ENCODE results near the gene SORT1. TPM values are rescaled to one million over a fixed set of nuclear protein-coding genes. Genes with fewer than 3 reads are reported as not detected.

SORT1 gene
- total RNA-seq, 6 experiments from 2014 or later = 51.6 to 78.4 (median 58.5) TPM

DNA sequence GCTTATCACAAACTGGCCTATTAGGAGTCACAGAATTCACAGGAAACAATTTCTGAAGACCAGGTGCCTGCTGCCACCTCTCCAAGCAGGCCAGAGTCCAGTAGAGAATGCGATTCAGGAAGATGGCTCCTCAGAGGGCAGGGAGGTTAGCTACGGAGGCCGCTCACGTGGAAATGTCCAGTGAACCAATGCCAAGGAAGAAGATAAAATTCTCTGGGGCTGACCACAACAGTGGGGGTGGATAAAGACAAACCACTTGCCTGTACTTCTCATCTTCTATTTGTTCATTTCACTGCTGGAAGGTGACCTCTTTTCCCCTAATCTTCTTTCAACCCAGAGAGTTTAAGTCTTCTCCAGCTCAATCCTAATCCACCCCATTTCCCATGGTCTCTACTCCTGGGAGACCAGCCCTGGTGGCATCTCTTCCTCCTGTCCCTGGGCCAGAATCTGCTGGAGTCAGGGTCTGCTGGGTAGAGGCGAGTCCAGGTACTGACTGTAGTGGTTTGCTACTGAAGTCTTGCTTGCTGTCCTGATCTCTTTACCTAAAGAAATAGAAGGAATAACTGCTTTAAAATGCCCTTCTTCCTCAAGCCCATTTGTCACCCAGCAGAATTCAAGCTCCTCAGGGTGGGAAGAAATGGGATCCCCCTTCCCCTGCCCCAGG, 118.0 kb downstream of the SORT1 start:
- H3K36me3 Mint-ChIP-seq (ENCODE audit: low read depth) = peaks cover 10% of the 10 kb centered on the region; the same call in 1 of the 2 replicates
- H3K4me1 Mint-ChIP-seq (ENCODE audit: low read depth) = peaks cover 53% of the 10 kb centered on the region
- TF ChIP-seq, protein P1, sequence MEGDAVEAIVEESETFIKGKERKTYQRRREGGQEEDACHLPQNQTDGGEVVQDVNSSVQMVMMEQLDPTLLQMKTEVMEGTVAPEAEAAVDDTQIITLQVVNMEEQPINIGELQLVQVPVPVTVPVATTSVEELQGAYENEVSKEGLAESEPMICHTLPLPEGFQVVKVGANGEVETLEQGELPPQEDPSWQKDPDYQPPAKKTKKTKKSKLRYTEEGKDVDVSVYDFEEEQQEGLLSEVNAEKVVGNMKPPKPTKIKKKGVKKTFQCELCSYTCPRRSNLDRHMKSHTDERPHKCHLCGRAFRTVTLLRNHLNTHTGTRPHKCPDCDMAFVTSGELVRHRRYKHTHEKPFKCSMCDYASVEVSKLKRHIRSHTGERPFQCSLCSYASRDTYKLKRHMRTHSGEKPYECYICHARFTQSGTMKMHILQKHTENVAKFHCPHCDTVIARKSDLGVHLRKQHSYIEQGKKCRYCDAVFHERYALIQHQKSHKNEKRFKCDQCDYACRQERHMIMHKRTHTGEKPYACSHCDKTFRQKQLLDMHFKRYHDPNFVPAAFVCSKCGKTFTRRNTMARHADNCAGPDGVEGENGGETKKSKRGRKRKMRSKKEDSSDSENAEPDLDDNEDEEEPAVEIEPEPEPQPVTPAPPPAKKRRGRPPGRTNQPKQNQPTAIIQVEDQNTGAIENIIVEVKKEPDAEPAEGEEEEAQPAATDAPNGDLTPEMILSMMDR (IDR thresholded peaks at IDR 0.05) = no peak
- H3K9me3 Mint-ChIP-seq = no peaks in the 10 kb centered on the region
- H3K27ac Mint-ChIP-seq = peak overlapping the region; percentile 57; the same call in 1 of the 2 replicates
- no peak overlapping the region for H3K4me3 Mint-ChIP-seq
- peaks cover 6% of the 10 kb centered on the region for H3K27me3 Mint-ChIP-seq (ENCODE audit: insufficient read depth)
- no peak for DNase-seq

DNA sequence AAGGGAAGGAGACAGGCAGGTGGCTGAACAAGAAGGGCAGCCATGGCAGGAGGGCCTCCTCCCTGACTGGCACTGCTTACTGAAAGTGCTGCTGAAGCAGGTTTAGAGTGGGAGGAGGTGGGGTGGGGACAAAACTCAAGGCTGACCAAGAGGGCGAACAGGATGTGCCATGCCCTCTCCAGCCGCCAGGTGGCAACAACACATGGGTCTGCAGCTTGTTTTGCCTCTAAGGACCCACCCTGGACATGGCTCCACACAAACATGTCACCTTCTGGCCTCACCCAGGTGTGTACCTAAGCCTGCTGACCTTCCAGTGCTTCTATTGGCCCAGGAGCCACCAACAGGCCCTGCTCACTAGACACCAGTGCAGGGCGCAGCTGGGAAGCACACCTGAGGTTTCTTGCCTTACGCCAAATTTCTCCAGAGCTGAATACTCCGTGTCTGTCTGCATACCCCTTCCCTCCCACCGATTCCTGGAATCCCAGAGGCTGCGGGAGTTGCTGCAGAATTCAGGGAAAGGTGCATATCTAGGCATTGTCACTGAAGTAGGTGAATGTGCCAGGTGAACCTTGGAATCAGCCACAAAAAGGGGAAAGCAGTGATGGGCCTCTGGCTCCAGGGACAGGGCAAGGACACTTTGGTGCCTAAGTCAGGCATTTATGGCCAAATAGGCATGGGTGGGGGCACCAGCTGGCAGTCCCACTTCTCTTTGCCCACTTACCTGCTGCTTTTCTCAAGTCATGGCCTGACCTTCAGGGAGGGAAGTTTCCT, 120.1 kb downstream of the SORT1 start:
- H3K9me3 Mint-ChIP-seq = no peaks in the 10 kb centered on the region
- TF ChIP-seq, protein P1 (IDR thresholded peaks at IDR 0.05) = peak; percentile 97
- DNase-seq = peak; percentile 45
- H3K4me3 Mint-ChIP-seq = no peak overlapping the region
- H3K36me3 Mint-ChIP-seq (ENCODE audit: low read depth) = peaks cover 10% of the 10 kb centered on the region; the same call in 1 of the 2 replicates
- peak overlapping the region; percentile 71 for H3K27ac Mint-ChIP-seq
- H3K4me1 Mint-ChIP-seq (ENCODE audit: low read depth) = peaks cover 53% of the 10 kb centered on the region
- H3K27me3 Mint-ChIP-seq (ENCODE audit: insufficient read depth) = peaks cover 5% of the 10 kb centered on the region; the same call in 1 of the 2 replicates

DNA sequence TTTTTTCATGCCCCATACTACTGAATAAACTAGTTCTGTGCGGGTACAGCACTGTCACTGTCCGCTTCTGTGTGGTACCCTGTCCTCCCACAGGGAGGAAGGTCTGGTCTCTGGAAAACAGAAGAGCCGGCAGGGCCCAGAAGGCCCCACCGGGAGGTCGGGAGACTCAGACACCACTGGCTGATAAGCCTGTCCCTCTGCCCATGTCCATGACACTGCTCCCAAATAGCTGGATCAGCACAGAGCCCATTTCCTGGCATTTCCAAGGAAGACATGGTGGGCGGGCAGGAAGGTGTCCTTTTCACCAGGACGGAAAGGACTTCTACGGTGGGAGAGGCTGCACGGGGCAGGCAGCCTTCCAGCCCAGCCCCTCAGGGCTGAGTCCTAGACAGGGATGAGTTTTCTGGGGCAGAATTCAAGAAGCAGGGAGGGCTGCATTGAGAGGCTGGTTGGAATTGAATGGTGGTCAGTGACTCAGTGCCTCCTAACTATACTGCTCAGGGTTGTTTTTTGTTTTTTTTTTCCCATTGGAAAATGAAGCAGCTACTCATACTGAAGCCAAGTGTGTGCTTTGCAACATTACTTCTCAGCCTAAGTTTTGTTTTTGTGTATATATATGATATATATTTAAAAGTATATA, 121.9 kb downstream of the SORT1 start:
- TF ChIP-seq, protein P1 (IDR thresholded peaks at IDR 0.05) = 0 out of 2 replicates have a peak, but pooled peaks have one; percentile 6
- H3K9me3 Mint-ChIP-seq = no peaks in the 10 kb centered on the region
- peaks cover 6% of the 10 kb centered on the region; the same call in 1 of the 2 replicates for H3K27me3 Mint-ChIP-seq (ENCODE audit: insufficient read depth)
- no peaks in the 10 kb centered on the region for H3K36me3 Mint-ChIP-seq (ENCODE audit: low read depth)
- H3K27ac Mint-ChIP-seq = peak overlapping the region; percentile 67
- peaks cover 37% of the 10 kb centered on the region for H3K4me1 Mint-ChIP-seq (ENCODE audit: low read depth)
- DNase-seq = peak; percentile 47
- peak overlapping the region; percentile 80 for H3K4me3 Mint-ChIP-seq

DNA sequence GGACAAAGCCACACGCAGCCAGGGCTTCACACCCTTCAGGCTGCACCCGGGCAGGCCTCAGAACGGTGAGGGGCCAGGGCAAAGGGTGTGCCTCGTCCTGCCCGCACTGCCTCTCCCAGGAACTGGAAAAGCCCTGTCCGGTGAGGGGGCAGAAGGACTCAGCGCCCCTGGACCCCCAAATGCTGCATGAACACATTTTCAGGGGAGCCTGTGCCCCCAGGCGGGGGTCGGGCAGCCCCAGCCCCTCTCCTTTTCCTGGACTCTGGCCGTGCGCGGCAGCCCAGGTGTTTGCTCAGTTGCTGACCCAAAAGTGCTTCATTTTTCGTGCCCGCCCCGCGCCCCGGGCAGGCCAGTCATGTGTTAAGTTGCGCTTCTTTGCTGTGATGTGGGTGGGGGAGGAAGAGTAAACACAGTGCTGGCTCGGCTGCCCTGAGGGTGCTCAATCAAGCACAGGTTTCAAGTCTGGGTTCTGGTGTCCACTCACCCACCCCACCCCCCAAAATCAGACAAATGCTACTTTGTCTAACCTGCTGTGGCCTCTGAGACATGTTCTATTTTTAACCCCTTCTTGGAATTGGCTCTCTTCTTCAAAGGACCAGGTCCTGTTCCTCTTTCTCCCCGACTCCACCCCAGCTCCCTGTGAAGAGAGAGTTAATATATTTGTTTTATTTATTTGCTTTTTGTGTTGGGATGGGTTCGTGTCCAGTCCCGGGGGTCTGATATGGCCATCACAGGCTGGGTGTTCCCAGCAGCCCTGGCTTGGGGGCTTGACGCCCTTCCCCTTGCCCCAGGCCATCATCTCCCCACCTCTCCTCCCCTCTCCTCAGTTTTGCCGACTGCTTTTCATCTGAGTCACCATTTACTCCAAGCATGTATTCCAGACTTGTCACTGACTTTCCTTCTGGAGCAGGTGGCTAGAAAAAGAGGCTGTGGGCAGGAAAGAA, 122.9 kb downstream of the SORT1 start:
- peak overlapping the region; percentile 80 for H3K4me3 Mint-ChIP-seq
- peaks cover 37% of the 10 kb centered on the region for H3K4me1 Mint-ChIP-seq (ENCODE audit: low read depth)
- H3K36me3 Mint-ChIP-seq (ENCODE audit: low read depth) = no peaks in the 10 kb centered on the region
- H3K27ac Mint-ChIP-seq = peak overlapping the region; percentile 67
- peaks cover 6% of the 10 kb centered on the region; the same call in 1 of the 2 replicates for H3K27me3 Mint-ChIP-seq (ENCODE audit: insufficient read depth)
- TF ChIP-seq, protein P1 (IDR thresholded peaks at IDR 0.05) = no peak
- no peaks in the 10 kb centered on the region for H3K9me3 Mint-ChIP-seq
- peak; percentile 55 for DNase-seq

Data from HFFc6 (cell line).